Progenitor cell of endocrine pancreas (in vitro differentiated cells): ENCODE data around the gene ELK4. TPM values are rescaled to one million over a fixed set of nuclear protein-coding genes. Genes with fewer than 3 reads are reported as not detected.

Experiments
- DNase-seq: peaks from one replicate; pipeline ENCODE4 v3.0.0; 2021; ENCODE audit warnings: low spot score; ENCODE audit not compliant: unreplicated experiment
- H3K27ac Mint-ChIP-seq: 2 replicates; pipeline ENCODE4 v1.8.0; 2021; ENCODE audit warnings: mild to moderate bottlenecking, moderate library complexity, mixed read lengths
- H3K27me3 Mint-ChIP-seq: 2 replicates; pipeline ENCODE4 v1.8.0; 2021; ENCODE audit warnings: mixed read lengths
- H3K36me3 Mint-ChIP-seq: 2 replicates; pipeline ENCODE4 v1.8.0; 2022; ENCODE audit warnings: mixed read lengths; ENCODE audit not compliant: insufficient read depth
- H3K4me1 Mint-ChIP-seq: 2 replicates; pipeline ENCODE4 v1.8.0; 2021; ENCODE audit warnings: low read depth, mixed read lengths
- H3K4me3 Mint-ChIP-seq: 2 replicates; pipeline ENCODE4 v1.8.0; 2021; ENCODE audit warnings: low read depth, mild to moderate bottlenecking, moderate library complexity, mixed read lengths
- H3K9me3 Mint-ChIP-seq: 2 replicates; pipeline ENCODE4 v1.8.0; 2021; ENCODE audit warnings: low read depth, mixed read lengths
- CTCF ChIP-seq: fragments of 200-600 bp; sonication (generic); IDR thresholded peaks from one replicate; pipeline ENCODE4 v1.5.0; 2021; ENCODE audit warnings: antibody characterized with exemption, mild to moderate bottlenecking; ENCODE audit not compliant: unreplicated experiment
- total RNA-seq: library from RNA; stranded (reverse); gene quantifications from 2 replicates; pipeline ENCODE4 v1.2.1, GENCODE V29; 2021

The ELK4 gene
- total RNA-seq, 1 donor from 2014 or later = 30.2 TPM

GRCh38 chr1:205596876-205597275 lies 34.9 kb downstream of the ELK4 start:
- Mint-ChIP-seq H3K4me3 (no peak overlapping the region), H3K4me1 (peaks cover 13% of the 10 kb centered on the region), H3K9me3 (no peaks in the 10 kb centered on the region), H3K27ac (no peak overlapping the region), H3K27me3 (no peaks in the 10 kb centered on the region), H3K36me3 (peaks cover 6% of the 10 kb centered on the region)
- DNase-seq = no peak
- TF ChIP-seq CTCF = no peak

GRCh38 chr1:205595861-205596260 lies 36.0 kb downstream of the ELK4 start:
- no peak overlapping the region for H3K27ac Mint-ChIP-seq
- H3K27me3 Mint-ChIP-seq = peaks cover 4% of the 10 kb centered on the region
- H3K4me1 Mint-ChIP-seq = peaks cover 9% of the 10 kb centered on the region
- no peak overlapping the region for H3K4me3 Mint-ChIP-seq
- no peaks in the 10 kb centered on the region for H3K9me3 Mint-ChIP-seq
- peaks cover 6% of the 10 kb centered on the region for H3K36me3 Mint-ChIP-seq
- no peak for DNase-seq
- TF ChIP-seq CTCF = no peak

- Mint-ChIP-seq H3K4me3 (no peak overlapping the region), H3K27me3 (peaks cover 8% of the 10 kb centered on the region), H3K27ac (no peak overlapping the region), H3K4me1 (peaks cover 5% of the 10 kb centered on the region), H3K36me3 (peaks cover 6% of the 10 kb centered on the region), H3K9me3 (no peaks in the 10 kb centered on the region)
- TF ChIP-seq CTCF = no peak
- peak; percentile 0 for DNase-seq
Observed at GRCh38 chr1:205595435-205595834, 36.4 kb downstream of the ELK4 start.

GRCh38 chr1:205594846-205595245 lies 37.0 kb downstream of the ELK4 start:
- Mint-ChIP-seq H3K36me3 (peaks cover 6% of the 10 kb centered on the region), H3K27me3 (peaks cover 14% of the 10 kb centered on the region), H3K4me3 (no peak overlapping the region), H3K4me1 (no peaks in the 10 kb centered on the region), H3K27ac (no peak overlapping the region), H3K9me3 (no peaks in the 10 kb centered on the region)
- DNase-seq = no peak
- no peak for TF ChIP-seq CTCF

GRCh38 chr1:205593967-205594366 lies 37.8 kb downstream of the ELK4 start:
- TF ChIP-seq CTCF = no peak
- H3K36me3 Mint-ChIP-seq = peaks cover 5% of the 10 kb centered on the region
- H3K27ac Mint-ChIP-seq = no peak overlapping the region
- no peaks in the 10 kb centered on the region for H3K9me3 Mint-ChIP-seq
- H3K4me1 Mint-ChIP-seq = no peaks in the 10 kb centered on the region
- DNase-seq = no peak
- H3K27me3 Mint-ChIP-seq = peaks cover 17% of the 10 kb centered on the region
- H3K4me3 Mint-ChIP-seq = no peak overlapping the region
